HepG2 (cell line): ENCODE results near the gene UBE2O. TPM values are rescaled to one million over a fixed set of nuclear protein-coding genes. Genes with fewer than 3 reads are reported as not detected.

Source experiments
- BRF2 ChIP-seq: sonication (generic); formaldehyde crosslinking; IDR thresholded peaks from 2 replicates; pipeline ENCODE4 v1.8.1; 2022; ENCODE audit warnings: mild to moderate bottlenecking, missing genetic modification reagents
- E2F1 ChIP-seq: sonication (generic); formaldehyde crosslinking; IDR thresholded peaks from 2 replicates; pipeline ENCODE4 v1.5.0; 2020; ENCODE audit warnings: missing genetic modification reagents
- E2F2 ChIP-seq: sonication (generic); formaldehyde crosslinking; IDR thresholded peaks from 2 replicates; pipeline ENCODE4 v1.4.0; 2020; ENCODE audit warnings: missing genetic modification reagents, borderline replicate concordance
- ETS1 ChIP-seq: sonication (generic); formaldehyde crosslinking; IDR thresholded peaks from 2 replicates; pipeline ENCODE4 v1.4.0; 2020; ENCODE audit warnings: missing genetic modification reagents
- FOXA3 ChIP-seq: IDR thresholded peaks from 2 replicates; pipeline ENCODE4 v1.6.1; 2016; ENCODE audit warnings: missing genetic modification reagents, missing compliant biosample characterization
- FOXO1 ChIP-seq: sonication (generic); formaldehyde crosslinking; IDR thresholded peaks from 2 replicates; pipeline ENCODE4 v1.4.0; 2020; ENCODE audit warnings: missing genetic modification reagents
- NCOA2 ChIP-seq: sonication (generic); formaldehyde crosslinking; IDR thresholded peaks from 2 replicates; pipeline ENCODE4 v1.8.0; 2022; ENCODE audit warnings: inconsistent platforms
- NKX3-1 ChIP-seq: sonication (generic); formaldehyde crosslinking; IDR thresholded peaks from 2 replicates; pipeline ENCODE4 v1.5.0; 2020; ENCODE audit warnings: missing genetic modification reagents
- REST ChIP-seq, 2 experiments: IDR thresholded peaks; 2 replicates each; pipeline ENCODE4 v1.6.1; 2011 to 2012; ENCODE audit warnings: low read length in 2 of 2, borderline replicate concordance in 1 of 2, low read depth in 1 of 2, mild to moderate bottlenecking in 1 of 2, moderate library complexity in 1 of 2
- ZNF280D ChIP-seq: sonication (generic); formaldehyde crosslinking; IDR thresholded peaks from 2 replicates; pipeline ENCODE4 v1.5.1; 2020; ENCODE audit warnings: mild to moderate bottlenecking, missing genetic modification reagents
- ZNF33B ChIP-seq: sonication (generic); formaldehyde crosslinking; IDR thresholded peaks from 2 replicates; pipeline ENCODE4 v1.5.1; 2020; ENCODE audit warnings: mild to moderate bottlenecking, missing genetic modification reagents
- ZNF431 ChIP-seq: sonication (generic); formaldehyde crosslinking; IDR thresholded peaks from 2 replicates; pipeline ENCODE4 v1.9.0; 2022; ENCODE audit warnings: missing genetic modification reagents, low read depth, mild to moderate bottlenecking, borderline replicate concordance
- ZNF501 ChIP-seq: sonication (generic); formaldehyde crosslinking; IDR thresholded peaks from 2 replicates; pipeline ENCODE4 v1.5.1; 2020; ENCODE audit warnings: mild to moderate bottlenecking, moderate library complexity, missing genetic modification reagents
- ZNF512 ChIP-seq: sonication (generic); formaldehyde crosslinking; IDR thresholded peaks from 2 replicates; pipeline ENCODE4 v1.4.0; 2020; ENCODE audit warnings: mild to moderate bottlenecking, missing genetic modification reagents
- polyA plus RNA-seq, 8 experiments: library from polyadenylated mRNA; depleted of rRNA in 3 of 8; stranded (reverse) in 7 of 8; unstranded in 1 of 8; fragments of >200 nt; fragmentation: Illumina TruSeq in 4 of 8; extraction: Trizol in 4 of 8; gene quantifications; 2 replicates each; pipeline versions ENCODE4 v1.2.1 to v1.2.3, GENCODE V29; 2011 to 2016; ENCODE audit warnings: low read depth in 4 of 8, missing spikeins in 1 of 8, mixed read lengths in 1 of 8; ENCODE audit not compliant: insufficient read depth in 1 of 8
- total RNA-seq, 5 experiments: library from RNA; depleted of rRNA; stranded (reverse); fragments of >200 nt; fragmentation: Illumina TruSeq; extraction: Trizol; gene quantifications; 2 replicates each; pipeline ENCODE4 v1.2.3, GENCODE V29; 2016; ENCODE audit warnings: low read depth in 1 of 5

UBE2O gene
- total and polyA plus RNA-seq, 2 of the 13 experiments (the other 11 are each of a cell fraction or from before 2014, with no cell fraction given) = 21.5 to 23.5 TPM

- TF ChIP-seq ETS1 (CRISPR knock-in tag) (no peak; the same call in 1 of the 2 replicates), ZNF33B (no peak), REST (IDR thresholded peaks at IDR 0.05; ENCODE audit: borderline replicate concordance in 1 of 2, low read depth in 1 of 2, low read length in 2 of 2) (0 out of 4 replicates have a peak, but pooled peaks of 1 of the 2 experiments have one; percentile 1), ZNF501 (peak; percentile 21; the same call in 1 of the 2 replicates), ZNF280D (CRISPR knock-in tag) (no peak), FOXO1 (CRISPR knock-in tag) (peak; percentile 37; the same call in 1 of the 2 replicates), NKX3-1 (peak; percentile 19; the same call in 1 of the 2 replicates), FOXA3 (CRISPR knock-in tag) (no peak; the same call in 1 of the 2 replicates), E2F2 (no peak), ZNF512 (CRISPR knock-in tag) (no peak), ZNF431 (no peak), NCOA2 (CRISPR knock-in tag) (no peak), BRF2 (CRISPR knock-in tag) (no peak), E2F1 (CRISPR knock-in tag) (no peak)
Observed at GRCh38 chr17:76383546-76384221, 69.3 kb downstream of the UBE2O start (continued).
